Type B pancreatic cell (in vitro differentiated cells): Measurements from ENCODE around the gene DOCK2. TPM values are rescaled to one million over a fixed set of nuclear protein-coding genes. Genes with fewer than 3 reads are reported as not detected.

Experiments used
- DNase-seq: peaks from one replicate; pipeline ENCODE4 v3.0.0; 2021; ENCODE audit warnings: mixed read lengths; ENCODE audit not compliant: unreplicated experiment; ENCODE audit errors: extremely low spot score
- H3K27ac Mint-ChIP-seq: 2 replicates; pipeline ENCODE4 v1.8.0; 2021; ENCODE audit warnings: mild to moderate bottlenecking, mixed read lengths
- H3K27me3 Mint-ChIP-seq: 2 replicates; pipeline ENCODE4 v1.8.0; 2021; ENCODE audit warnings: mixed read lengths
- H3K36me3 Mint-ChIP-seq: 2 replicates; pipeline ENCODE4 v1.8.0; 2021; ENCODE audit warnings: mixed read lengths
- H3K4me1 Mint-ChIP-seq: one replicate; pipeline ENCODE4 v1.8.0; 2021; ENCODE audit warnings: mixed read lengths; ENCODE audit not compliant: unreplicated experiment
- H3K4me3 Mint-ChIP-seq: 2 replicates; pipeline ENCODE4 v1.8.0; 2021; ENCODE audit warnings: mild to moderate bottlenecking, mixed read lengths
- H3K9me3 Mint-ChIP-seq: 2 replicates; pipeline ENCODE4 v1.8.0; 2021; ENCODE audit warnings: mixed read lengths
- total RNA-seq: library from RNA; stranded (reverse); gene quantifications from 2 replicates; pipeline ENCODE4 v1.2.1, GENCODE V29; 2021; ENCODE audit warnings: low replicate concordance
- TF ChIP-seq, protein P1 (sequence below): fragments of 200-600 bp; sonication (generic); conservative IDR thresholded peaks from 2 replicates; pipeline ENCODE4 v1.5.0; 2021; ENCODE audit warnings: antibody characterized with exemption, mild to moderate bottlenecking

DOCK2 gene
- total RNA-seq, 1 donor from 2014 or later, result 0.82 TPM

GRCh38 chr5:169757016-169757415, 119.9 kb downstream of the DOCK2 start:
- peaks cover 14% of the 10 kb centered on the region for H3K27me3 Mint-ChIP-seq
- H3K4me1 Mint-ChIP-seq, result no peaks in the 10 kb centered on the region
- no peaks in the 10 kb centered on the region for H3K9me3 Mint-ChIP-seq
- no peak for DNase-seq
- TF ChIP-seq, protein P1, sequence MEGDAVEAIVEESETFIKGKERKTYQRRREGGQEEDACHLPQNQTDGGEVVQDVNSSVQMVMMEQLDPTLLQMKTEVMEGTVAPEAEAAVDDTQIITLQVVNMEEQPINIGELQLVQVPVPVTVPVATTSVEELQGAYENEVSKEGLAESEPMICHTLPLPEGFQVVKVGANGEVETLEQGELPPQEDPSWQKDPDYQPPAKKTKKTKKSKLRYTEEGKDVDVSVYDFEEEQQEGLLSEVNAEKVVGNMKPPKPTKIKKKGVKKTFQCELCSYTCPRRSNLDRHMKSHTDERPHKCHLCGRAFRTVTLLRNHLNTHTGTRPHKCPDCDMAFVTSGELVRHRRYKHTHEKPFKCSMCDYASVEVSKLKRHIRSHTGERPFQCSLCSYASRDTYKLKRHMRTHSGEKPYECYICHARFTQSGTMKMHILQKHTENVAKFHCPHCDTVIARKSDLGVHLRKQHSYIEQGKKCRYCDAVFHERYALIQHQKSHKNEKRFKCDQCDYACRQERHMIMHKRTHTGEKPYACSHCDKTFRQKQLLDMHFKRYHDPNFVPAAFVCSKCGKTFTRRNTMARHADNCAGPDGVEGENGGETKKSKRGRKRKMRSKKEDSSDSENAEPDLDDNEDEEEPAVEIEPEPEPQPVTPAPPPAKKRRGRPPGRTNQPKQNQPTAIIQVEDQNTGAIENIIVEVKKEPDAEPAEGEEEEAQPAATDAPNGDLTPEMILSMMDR, result no peak
- H3K27ac Mint-ChIP-seq, result no peak overlapping the region
- no peaks in the 10 kb centered on the region for H3K36me3 Mint-ChIP-seq
- H3K4me3 Mint-ChIP-seq, result no peak overlapping the region

DNA sequence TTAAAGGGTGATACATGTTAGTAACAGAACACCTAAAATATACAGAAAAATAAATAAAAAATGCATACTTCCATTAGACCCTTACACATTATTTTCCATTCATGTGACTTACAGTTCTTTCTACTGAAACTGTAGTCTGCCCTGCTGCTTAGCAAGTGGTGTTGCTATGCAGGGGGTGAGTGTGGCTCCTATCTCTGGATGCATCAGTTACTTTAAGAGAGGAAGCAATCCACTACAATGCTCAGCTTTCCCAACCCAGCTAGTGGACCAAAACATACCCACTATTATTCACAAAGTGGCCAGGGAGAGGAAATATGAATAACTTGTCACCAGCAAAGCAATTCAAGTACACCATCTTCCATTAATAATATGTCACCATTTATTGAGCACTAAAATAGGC, 121.8 kb downstream of the DOCK2 start:
- DNase-seq, result no peak
- Mint-ChIP-seq H3K9me3 (no peaks in the 10 kb centered on the region), H3K4me1 (peaks cover 2% of the 10 kb centered on the region), H3K36me3 (no peaks in the 10 kb centered on the region), H3K27ac (no peak overlapping the region), H3K27me3 (peaks cover 19% of the 10 kb centered on the region), H3K4me3 (no peak overlapping the region)
- TF ChIP-seq, protein P1, result no peak

- TF ChIP-seq, protein P1, result no peak
- Mint-ChIP-seq H3K27me3 (peaks cover 21% of the 10 kb centered on the region), H3K4me3 (no peak overlapping the region), H3K4me1 (peaks cover 5% of the 10 kb centered on the region), H3K27ac (no peak overlapping the region), H3K9me3 (peaks cover under 1% of the 10 kb centered on the region), H3K36me3 (no peaks in the 10 kb centered on the region)
- DNase-seq, result no peak
These were observed 123.2 kb downstream of the DOCK2 start for GRCh38 chr5:169760229-169760628.

DNA sequence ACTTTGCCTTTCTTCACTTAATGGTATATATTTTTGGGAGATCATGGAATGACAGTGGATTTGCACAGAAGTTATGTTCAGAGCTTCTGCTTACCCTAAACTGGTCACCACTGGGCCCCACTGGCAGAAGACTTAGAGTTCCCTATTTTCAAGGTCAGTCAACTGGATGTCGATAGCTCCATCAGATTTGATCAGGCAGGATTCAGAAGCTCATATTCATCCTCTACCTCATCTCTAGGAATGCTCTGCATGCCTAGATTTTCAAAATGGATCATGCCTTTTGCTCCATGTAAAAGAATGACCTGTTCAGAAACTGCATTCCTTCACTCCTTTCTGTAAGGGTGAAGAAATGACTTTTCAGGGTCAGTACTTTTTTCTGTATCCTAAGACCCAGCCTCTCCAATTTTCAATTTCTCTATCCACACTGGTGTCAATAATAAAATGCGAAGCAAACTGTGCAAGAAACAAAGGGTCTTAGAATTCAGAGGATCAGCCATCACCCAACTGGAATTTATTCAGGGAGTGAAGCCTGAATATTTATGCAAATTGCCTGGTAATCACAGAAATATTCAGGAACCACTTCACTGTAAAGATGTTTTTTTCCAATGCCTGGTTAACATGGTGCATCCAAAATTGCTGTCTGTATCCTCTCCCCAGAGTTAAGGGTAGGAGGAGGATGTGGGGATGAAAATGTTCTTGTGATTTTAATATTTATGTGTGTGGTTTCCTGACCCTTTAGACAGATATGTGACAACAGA, 125.4 kb downstream of the DOCK2 start:
- peaks cover 4% of the 10 kb centered on the region for H3K9me3 Mint-ChIP-seq
- DNase-seq, result no peak
- H3K27ac Mint-ChIP-seq, result no peak overlapping the region
- H3K4me3 Mint-ChIP-seq, result no peak overlapping the region
- H3K36me3 Mint-ChIP-seq, result no peaks in the 10 kb centered on the region
- H3K27me3 Mint-ChIP-seq, result peaks cover 29% of the 10 kb centered on the region
- TF ChIP-seq, protein P1, result no peak
- H3K4me1 Mint-ChIP-seq, result peaks cover 9% of the 10 kb centered on the region

GRCh38 chr5:169763376-169764017, 126.4 kb downstream of the DOCK2 start:
- no peak for DNase-seq
- peaks cover 9% of the 10 kb centered on the region for H3K4me1 Mint-ChIP-seq
- no peak overlapping the region for H3K27ac Mint-ChIP-seq

More at GRCh38 chr5:169763376-169764017, 126.4 kb downstream of the DOCK2 start:
- TF ChIP-seq, protein P1, result no peak
- no peaks in the 10 kb centered on the region for H3K36me3 Mint-ChIP-seq
- peaks cover 4% of the 10 kb centered on the region for H3K9me3 Mint-ChIP-seq
- H3K27me3 Mint-ChIP-seq, result peaks cover 32% of the 10 kb centered on the region
- no peak overlapping the region for H3K4me3 Mint-ChIP-seq
